ENCODE data around the gene CALML3.

The CALML3 gene

DNA sequence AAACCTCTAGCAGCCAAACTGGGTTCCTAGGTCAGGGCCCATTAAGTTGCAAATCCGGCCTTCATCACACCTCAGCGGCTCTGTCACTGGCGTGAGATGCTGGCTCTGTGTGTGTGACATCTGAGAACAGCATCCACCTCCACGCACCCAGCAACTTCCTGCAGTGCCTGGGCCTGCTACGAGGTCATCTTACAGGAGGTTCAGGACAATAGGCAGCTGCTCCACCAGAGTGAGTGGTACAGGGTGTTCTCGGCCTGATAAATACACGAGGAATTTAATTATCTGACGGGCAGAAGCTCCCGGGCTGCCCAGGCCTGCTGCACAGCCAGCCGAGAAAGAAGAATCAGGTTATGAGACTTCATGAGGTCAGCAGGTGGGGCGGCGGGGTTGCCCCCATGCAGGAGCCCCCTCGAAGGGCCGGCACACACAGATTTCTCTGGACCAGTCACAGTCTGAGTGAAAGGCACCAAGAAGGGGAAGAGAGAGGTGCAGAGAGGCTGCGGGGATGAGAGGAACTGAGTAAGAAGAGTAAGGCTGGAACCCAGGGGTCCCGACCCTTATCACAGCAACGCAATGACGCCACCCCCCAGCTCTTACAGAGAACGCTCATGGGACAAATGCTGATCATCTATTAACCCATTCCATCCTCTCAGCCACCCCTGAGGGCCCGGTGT is 49.3 kb downstream of the CALML3 start:
- DNase-seq, result no peak

DNA sequence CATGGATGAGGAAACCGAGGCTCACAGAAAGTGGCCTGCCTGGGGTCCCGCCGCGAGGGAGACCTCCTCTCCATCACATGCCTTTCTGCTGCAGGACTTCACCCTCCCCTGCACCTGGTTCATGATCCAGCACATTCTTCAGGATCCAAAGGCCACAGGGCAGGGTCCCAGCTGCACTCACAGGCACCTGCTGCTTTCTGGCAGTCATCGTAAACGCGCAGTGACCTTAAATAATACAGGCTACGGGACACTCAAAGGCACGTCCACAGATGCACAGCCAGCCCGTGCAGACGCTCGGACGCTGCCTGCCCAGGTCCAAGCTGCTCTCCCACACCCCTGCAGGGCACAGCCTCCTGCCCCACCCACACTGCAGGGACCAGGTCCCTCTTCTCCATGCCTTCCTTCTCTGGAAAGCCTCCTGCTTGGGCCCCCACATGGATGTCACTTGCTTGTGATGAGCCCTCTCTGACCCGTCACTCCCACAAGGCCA is 49.9 kb downstream of the CALML3 start:
- DNase-seq, result no peak

DNA sequence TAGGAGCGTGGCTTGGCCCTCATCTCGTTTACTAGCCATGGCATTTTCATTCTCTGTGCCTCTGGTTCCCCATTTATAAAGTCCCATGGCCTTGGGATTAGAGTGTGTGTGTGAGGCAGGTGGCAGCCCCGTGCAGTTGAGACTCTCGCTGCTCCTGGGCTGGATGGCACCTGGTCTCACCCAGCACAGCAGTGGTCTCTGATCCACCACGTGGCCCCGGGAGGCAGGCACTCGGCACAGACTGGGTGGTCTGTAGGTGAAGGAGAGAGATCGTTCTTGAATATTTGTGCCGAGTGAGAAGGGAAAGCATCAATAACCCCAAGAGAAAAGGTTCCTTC is 50.4 kb downstream of the CALML3 start:
- DNase-seq, result no peak

DNA sequence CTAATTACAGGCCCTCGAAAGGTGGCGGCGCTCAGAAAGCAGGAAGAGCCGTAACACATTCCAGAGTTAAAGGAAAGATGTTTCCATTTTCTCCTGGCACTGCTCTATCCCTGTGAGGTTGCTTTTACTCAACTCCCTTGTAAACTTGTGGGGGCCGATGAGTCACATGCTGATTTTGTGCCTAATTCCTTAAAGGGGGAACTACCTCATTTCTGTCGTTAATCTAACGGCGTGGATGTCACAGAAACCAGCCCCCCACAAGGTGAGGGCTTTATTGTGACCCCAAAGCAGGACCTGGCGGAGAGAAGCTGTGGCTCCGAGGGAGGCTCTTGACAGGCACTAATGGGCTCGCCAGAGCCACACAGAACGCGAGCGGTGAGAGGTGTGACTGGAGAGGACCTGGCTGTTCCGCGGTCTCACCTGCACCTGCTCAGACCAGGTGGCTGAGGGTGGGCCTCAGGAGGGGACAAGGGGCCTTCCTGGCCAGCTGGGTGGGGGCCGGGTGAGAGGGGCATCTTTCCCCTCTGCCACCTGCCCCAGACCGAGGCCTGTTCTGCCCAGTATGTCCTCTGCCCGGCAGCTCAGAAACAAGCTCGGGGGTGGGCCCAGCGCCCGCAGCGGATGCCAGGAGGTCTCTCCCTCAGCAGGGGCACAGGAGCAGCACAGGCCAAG is 50.9 kb downstream of the CALML3 start:
- no peak for DNase-seq

DNA sequence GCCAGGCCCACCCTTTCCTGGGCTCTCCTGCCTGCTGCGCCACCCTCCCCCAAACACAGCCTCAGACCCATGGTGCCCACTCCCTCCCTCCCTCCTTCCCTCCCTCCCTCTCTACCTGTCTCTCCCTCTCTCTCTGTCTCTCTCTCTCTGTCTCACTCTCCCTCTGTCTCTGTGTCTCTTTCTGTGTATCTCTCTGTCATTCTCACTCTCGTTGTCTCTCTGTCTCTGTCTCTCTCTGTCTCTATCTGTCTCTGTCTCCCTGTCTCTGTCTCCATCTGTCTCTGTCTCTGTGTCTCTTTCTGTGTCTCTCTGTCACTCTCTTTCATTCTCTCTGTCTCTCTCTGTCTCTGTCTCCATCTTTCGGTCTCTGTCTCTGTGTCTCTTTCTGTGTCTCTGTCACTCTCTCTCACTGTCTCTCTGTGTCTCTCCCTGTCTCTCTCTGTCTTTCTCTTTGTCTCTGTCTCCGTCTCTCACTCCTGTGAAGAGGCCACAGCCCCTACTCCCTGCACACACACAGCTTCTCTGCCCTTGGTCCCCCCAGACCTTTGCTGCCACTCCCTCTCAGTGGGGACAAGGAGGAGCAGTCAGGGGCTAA is 51.5 kb downstream of the CALML3 start:
- no peak for DNase-seq

Data from activated CD8-positive, alpha-beta memory T cell treated with anti-CD3 and anti-CD28 coated beads for 24 hours (primary cell).